Non-pigmented ciliary epithelial cell (primary cell): ENCODE measurements around the gene ARHGAP9.
A peak's percentile ranks its signal among the peaks of the same experiment; 100 is the strongest.

Source experiments
- DNase-seq: peaks from one replicate; pipeline ENCODE4 v3.0.0-alpha.2; 2010; ENCODE audit warnings: low read depth

The ARHGAP9 gene

GRCh38 chr12:57472391-57472790 is 7.3 kb downstream of the ARHGAP9 start:
- no peak for DNase-seq

GRCh38 chr12:57471661-57472060 is 8.0 kb downstream of the ARHGAP9 start:
- no peak for DNase-seq

- no peak for DNase-seq
Observed at GRCh38 chr12:57470970-57471656, 8.6 kb downstream of the ARHGAP9 start.

- DNase-seq, result no peak
Observed at GRCh38 chr12:57470286-57470969, 9.2 kb downstream of the ARHGAP9 start.

- DNase-seq, result no peak
Observed at GRCh38 chr12:57469296-57470164, 10.1 kb downstream of the ARHGAP9 start.

GRCh38 chr12:57467915-57468314 is 11.8 kb downstream of the ARHGAP9 start:
- no peak for DNase-seq

GRCh38 chr12:57467212-57467874 is 12.3 kb downstream of the ARHGAP9 start:
- no peak for DNase-seq

GRCh38 chr12:57465747-57466505 is 13.7 kb downstream of the ARHGAP9 start:
- DNase-seq, result no peak

- no peak for DNase-seq
Observed at GRCh38 chr12:57465030-57465746, 14.5 kb downstream of the ARHGAP9 start.

GRCh38 chr12:57464569-57464968 is 15.1 kb downstream of the ARHGAP9 start:
- DNase-seq, result no peak

GRCh38 chr12:57462912-57463253 is 16.8 kb downstream of the ARHGAP9 start:
- DNase-seq, result no peak

GRCh38 chr12:57462251-57462911 is 17.3 kb downstream of the ARHGAP9 start:
- no peak for DNase-seq

- no peak for DNase-seq
Observed at GRCh38 chr12:57461917-57462250, 17.8 kb downstream of the ARHGAP9 start.

GRCh38 chr12:57461276-57461916 is 18.3 kb downstream of the ARHGAP9 start:
- DNase-seq, result no peak

GRCh38 chr12:57460841-57461275 is 18.8 kb downstream of the ARHGAP9 start:
- DNase-seq, result no peak

- no peak for DNase-seq
Observed at GRCh38 chr12:57460468-57460784, 19.2 kb downstream of the ARHGAP9 start.

- no peak for DNase-seq
Observed at GRCh38 chr12:57459750-57460467, 19.8 kb downstream of the ARHGAP9 start, which contains the start of gene GLI1. TSS of gene GLI1 (plus strand) at chr12:57459785. CDS start at chr12:57463692, 3,907 bp downstream.

GRCh38 chr12:57459055-57459749 is 20.5 kb downstream of the ARHGAP9 start:
- peak; percentile 83 for DNase-seq

- DNase-seq, result no peak
Observed at GRCh38 chr12:57458665-57459054, 21.0 kb downstream of the ARHGAP9 start.
